Measurements from ENCODE around the gene ZNF593OS. TPM values are rescaled to one million over a fixed set of nuclear protein-coding genes. Genes with fewer than 3 reads are reported as not detected.

ZNF593OS gene
- total and polyA plus RNA-seq, 2 of the 8 experiments (the other 6 are each of a cell fraction or from before 2014, with no cell fraction given) = not detected

DNA sequence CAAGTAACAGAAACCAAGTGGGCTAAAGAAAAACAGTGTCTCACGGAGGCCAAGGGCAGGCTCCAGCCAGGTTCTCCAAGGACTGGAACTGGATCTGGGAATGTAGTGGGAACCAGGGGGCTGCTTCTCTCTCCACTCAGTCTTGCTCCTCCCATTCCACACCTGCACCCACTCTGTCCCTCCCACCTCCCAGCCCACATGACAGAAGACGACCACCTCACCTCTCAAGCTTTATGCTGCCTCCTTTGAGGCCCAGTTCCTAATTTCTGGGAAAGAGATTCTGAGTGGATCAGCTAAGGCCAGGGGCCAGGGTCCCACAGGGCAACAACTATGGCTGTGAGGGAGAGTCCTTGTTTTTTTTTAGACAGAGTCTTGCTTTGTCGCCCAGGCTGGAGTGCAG lies 43.6 kb upstream of the ZNF593OS start (continued):
- TF ChIP-seq KDM1A (IDR thresholded peaks at IDR 0.05; ENCODE audit: borderline replicate concordance, low read length) (no peak), SIN3A (conservative IDR thresholded peaks at IDR 0.05 in 1 of 2, IDR thresholded peaks at IDR 0.05 in 1 of 2; ENCODE audit: low read depth in 1 of 2, low read length in 2 of 2) (no peak)

Measured in H1 (cell line).